Left renal cortex interstitium (tissue), 4 donors: ENCODE data around the gene C2orf76. TPM values are rescaled to one million over a fixed set of nuclear protein-coding genes. Genes with fewer than 3 reads are reported as not detected.
"Not testable (repeated sequence)": the region's sequence is repeated elsewhere in the genome, so short reads cannot be mapped to it uniquely, and the experiment has no call there.

Experiments used
- DNase-seq, 4 donors: peaks; one replicate each; pipeline ENCODE4 v3.0.0-alpha.2; 2013; ENCODE audit warnings: low read depth in 4 of 4, low spot score in 2 of 4, missing footprints in 1 of 4
- polyA plus RNA-seq, 4 donors: library from polyadenylated mRNA; unstranded; fragments of 120-200 nt; gene quantifications; one replicate each; pipeline ENCODE4 v1.2.1, GENCODE V29; 2013; ENCODE audit not compliant: insufficient read length in 4 of 4

The C2orf76 gene
- polyA plus RNA-seq, 4 donors = 18.3 to 26.5 (median 20.6) TPM

- no peak for DNase-seq
Observed at GRCh38 chr2:119377993-119378345, 11.3 kb upstream of the C2orf76 start.

- no peak for DNase-seq
Observed at GRCh38 chr2:119377294-119377992, 10.8 kb upstream of the C2orf76 start.

- no peak for DNase-seq
Observed at GRCh38 chr2:119376810-119377209, 10.2 kb upstream of the C2orf76 start.

GRCh38 chr2:119376406-119376805 lies 9.8 kb upstream of the C2orf76 start:
- not testable (repeated sequence) for DNase-seq

GRCh38 chr2:119373907-119374745 lies 7.5 kb upstream of the C2orf76 start:
- not testable (repeated sequence) for DNase-seq

GRCh38 chr2:119372778-119373568 lies 6.3 kb upstream of the C2orf76 start:
- no peak for DNase-seq

GRCh38 chr2:119371111-119371510 lies 4.5 kb upstream of the C2orf76 start:
- DNase-seq = no peak

GRCh38 chr2:119369845-119370244 lies 3.2 kb upstream of the C2orf76 start:
- no peak for DNase-seq

- DNase-seq = no peak
Observed at GRCh38 chr2:119367472-119368099, 952 bp upstream of the C2orf76 start.

- peak in 1 of 4 donors; percentile 34 for DNase-seq
Observed at GRCh38 chr2:119366161-119366648, 429 bp downstream of the C2orf76 start.

- no peak for DNase-seq
Observed at GRCh38 chr2:119365436-119365835, 1.2 kb downstream of the C2orf76 start.

GRCh38 chr2:119364798-119365197 lies 1.8 kb downstream of the C2orf76 start:
- no peak for DNase-seq

- DNase-seq = no peak
Observed at GRCh38 chr2:119360423-119360966, 6.1 kb downstream of the C2orf76 start.

GRCh38 chr2:119359774-119360173 lies 6.9 kb downstream of the C2orf76 start:
- DNase-seq = no peak

- no peak for DNase-seq
Observed at GRCh38 chr2:119354860-119355259, 11.8 kb downstream of the C2orf76 start.

- no peak for DNase-seq
Observed at GRCh38 chr2:119352357-119352756, 14.3 kb downstream of the C2orf76 start.

- no peak for DNase-seq
Observed at GRCh38 chr2:119350311-119350998, 16.2 kb downstream of the C2orf76 start.

- no peak for DNase-seq
Observed at GRCh38 chr2:119349289-119349688, 17.3 kb downstream of the C2orf76 start.

GRCh38 chr2:119341684-119342083 lies 24.9 kb downstream of the C2orf76 start:
- DNase-seq = no peak

- DNase-seq = no peak
Observed at GRCh38 chr2:119339562-119339923, 27.1 kb downstream of the C2orf76 start.
